ENCODE results near the gene GRID2. TPM values are rescaled to one million over a fixed set of nuclear protein-coding genes. Genes with fewer than 3 reads are reported as not detected.

The GRID2 gene
- total RNA-seq, 2 donors from 2014 or later: 27.3 to 40.4 TPM

- Mint-ChIP-seq H3K9me3 (peaks cover 3% of the 10 kb centered on the region), H3K27ac (no peak overlapping the region), H3K27me3 (ENCODE audit: insufficient read depth) (no peaks in the 10 kb centered on the region), H3K36me3 (ENCODE audit: low read depth) (no peaks in the 10 kb centered on the region), H3K4me3 (no peak overlapping the region), H3K4me1 (no peaks in the 10 kb centered on the region)
- H3K27ac ChIP-seq (ENCODE audit: low read depth, low read length): no peak overlapping the region
- 96 to 98% methylated on average over 4 of the region's 4 CpGs for WGBS, 2 experiments (ENCODE audit: insufficient coverage in 1 of 2, insufficient read length in 1 of 2)
- H3K4me3 ChIP-seq (ENCODE audit: low read length): no peak overlapping the region
- H3K27me3 ChIP-seq (ENCODE audit: control insufficient read depth, insufficient read depth, low read length, poor library complexity, severe bottlenecking): no peaks in the 10 kb centered on the region
- H3K9me3 ChIP-seq (ENCODE audit: control insufficient read depth, low read length): no peaks in the 10 kb centered on the region
- TF ChIP-seq, protein P1, sequence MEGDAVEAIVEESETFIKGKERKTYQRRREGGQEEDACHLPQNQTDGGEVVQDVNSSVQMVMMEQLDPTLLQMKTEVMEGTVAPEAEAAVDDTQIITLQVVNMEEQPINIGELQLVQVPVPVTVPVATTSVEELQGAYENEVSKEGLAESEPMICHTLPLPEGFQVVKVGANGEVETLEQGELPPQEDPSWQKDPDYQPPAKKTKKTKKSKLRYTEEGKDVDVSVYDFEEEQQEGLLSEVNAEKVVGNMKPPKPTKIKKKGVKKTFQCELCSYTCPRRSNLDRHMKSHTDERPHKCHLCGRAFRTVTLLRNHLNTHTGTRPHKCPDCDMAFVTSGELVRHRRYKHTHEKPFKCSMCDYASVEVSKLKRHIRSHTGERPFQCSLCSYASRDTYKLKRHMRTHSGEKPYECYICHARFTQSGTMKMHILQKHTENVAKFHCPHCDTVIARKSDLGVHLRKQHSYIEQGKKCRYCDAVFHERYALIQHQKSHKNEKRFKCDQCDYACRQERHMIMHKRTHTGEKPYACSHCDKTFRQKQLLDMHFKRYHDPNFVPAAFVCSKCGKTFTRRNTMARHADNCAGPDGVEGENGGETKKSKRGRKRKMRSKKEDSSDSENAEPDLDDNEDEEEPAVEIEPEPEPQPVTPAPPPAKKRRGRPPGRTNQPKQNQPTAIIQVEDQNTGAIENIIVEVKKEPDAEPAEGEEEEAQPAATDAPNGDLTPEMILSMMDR (conservative IDR thresholded peaks at IDR 0.05): no peak
- no peaks in the 10 kb centered on the region for H3K4me1 ChIP-seq (ENCODE audit: control insufficient read depth, insufficient read depth, low read length)
- H3K9ac ChIP-seq (ENCODE audit: extremely low read depth, low read length, poor library complexity, severe bottlenecking): no peak overlapping the region
- no peak for DNase-seq
- H3K36me3 ChIP-seq (ENCODE audit: control insufficient read depth, insufficient read depth, low read length): no peaks in the 10 kb centered on the region
Observed at GRCh38 chr4:93346840-93347239, 1043.1 kb downstream of the GRID2 start.

DNA sequence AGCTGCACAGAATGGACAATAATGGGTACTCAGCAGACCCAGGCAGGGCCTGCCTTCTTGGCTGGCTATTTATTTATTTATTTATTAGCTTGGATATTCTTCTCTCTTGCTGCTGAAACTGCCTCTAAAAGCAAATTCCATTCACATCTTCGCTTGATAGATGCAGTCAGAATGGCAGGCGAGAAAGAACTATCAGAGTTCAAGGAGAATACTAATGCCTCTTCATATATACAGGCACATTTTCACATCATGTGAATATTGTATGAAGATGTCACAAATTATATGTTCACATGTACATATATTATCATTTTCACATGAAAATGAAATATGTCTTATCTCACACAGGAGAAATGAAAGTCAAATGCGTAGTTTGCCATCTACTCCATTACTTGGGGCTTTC, 1045.1 kb downstream of the GRID2 start:
- Mint-ChIP-seq H3K9me3 (peaks cover 3% of the 10 kb centered on the region), H3K27ac (no peak overlapping the region), H3K4me1 (no peaks in the 10 kb centered on the region), H3K27me3 (ENCODE audit: insufficient read depth) (no peaks in the 10 kb centered on the region), H3K36me3 (ENCODE audit: low read depth) (no peaks in the 10 kb centered on the region), H3K4me3 (no peak overlapping the region)
- no peak overlapping the region for H3K27ac ChIP-seq (ENCODE audit: low read depth, low read length)
- no peak overlapping the region for H3K4me3 ChIP-seq (ENCODE audit: low read length)
- no peaks in the 10 kb centered on the region for H3K9me3 ChIP-seq (ENCODE audit: control insufficient read depth, low read length)
- no peak overlapping the region for H3K9ac ChIP-seq (ENCODE audit: extremely low read depth, low read length, poor library complexity, severe bottlenecking)
- no peaks in the 10 kb centered on the region for H3K27me3 ChIP-seq (ENCODE audit: control insufficient read depth, insufficient read depth, low read length, poor library complexity, severe bottlenecking)
- DNase-seq: no peak
- TF ChIP-seq, protein P1 (conservative IDR thresholded peaks at IDR 0.05): no peak
- no peaks in the 10 kb centered on the region for H3K36me3 ChIP-seq (ENCODE audit: control insufficient read depth, insufficient read depth, low read length)
- WGBS, 2 experiments (ENCODE audit: insufficient coverage in 1 of 2, insufficient read length in 1 of 2): 78% methylated on average over 3 of the region's 3 CpGs; no CpG with 5 or more reads in 1 of the 2 experiments
- no peaks in the 10 kb centered on the region for H3K4me1 ChIP-seq (ENCODE audit: control insufficient read depth, insufficient read depth, low read length)

- Mint-ChIP-seq H3K27me3 (ENCODE audit: insufficient read depth) (no peaks in the 10 kb centered on the region), H3K27ac (no peak overlapping the region), H3K36me3 (ENCODE audit: low read depth) (no peaks in the 10 kb centered on the region), H3K9me3 (peaks cover 3% of the 10 kb centered on the region), H3K4me3 (no peak overlapping the region), H3K4me1 (peaks cover 5% of the 10 kb centered on the region)
- H3K4me3 ChIP-seq (ENCODE audit: low read length): no peak overlapping the region
- H3K9me3 ChIP-seq (ENCODE audit: control insufficient read depth, low read length): no peaks in the 10 kb centered on the region
- H3K27me3 ChIP-seq (ENCODE audit: control insufficient read depth, insufficient read depth, low read length, poor library complexity, severe bottlenecking): no peaks in the 10 kb centered on the region
- peaks cover 3% of the 10 kb centered on the region for H3K4me1 ChIP-seq (ENCODE audit: control insufficient read depth, insufficient read depth, low read length)
- WGBS, 2 experiments (ENCODE audit: insufficient coverage in 1 of 2, insufficient read length in 1 of 2): 89% methylated on average over 1 of the region's 1 CpG
- H3K9ac ChIP-seq (ENCODE audit: extremely low read depth, low read length, poor library complexity, severe bottlenecking): no peak overlapping the region
- H3K27ac ChIP-seq (ENCODE audit: low read depth, low read length): no peak overlapping the region
- TF ChIP-seq, protein P1 (conservative IDR thresholded peaks at IDR 0.05): no peak
- H3K36me3 ChIP-seq (ENCODE audit: control insufficient read depth, insufficient read depth, low read length): no peaks in the 10 kb centered on the region
- no peak for DNase-seq
Observed at GRCh38 chr4:93351846-93352245, 1048.1 kb downstream of the GRID2 start.
